ENCODE data around the gene NUCB2.

GRCh38 chr11:17266781-17267180, 9.8 kb upstream of the NUCB2 start:
- TF ChIP-seq POLR2AphosphoS5 (IDR thresholded peaks at IDR 0.05; ENCODE audit: borderline replicate concordance, low read depth, low read length), result no peak
- TF ChIP-seq EZH2 (IDR thresholded peaks at IDR 0.05), result no peak
- no peak for TF ChIP-seq FOXP2 (optimal IDR thresholded peaks at IDR 0.05; ENCODE audit: control extremely low read depth, extremely low read length, insufficient read depth)

Measured in SK-N-MC (cell line).